GM10248 (cell line): ENCODE measurements around the gene ZFYVE9.

Source experiments
- CTCF ChIA-PET: fragments of 300-600 bp; sonication (Branson Sonifier 250); formaldehyde crosslinking; extraction: SDS; loops from one replicate; lab custom pipeline; 2021; ENCODE audit warnings: antibody characterized with exemption; lab: Yijun Ruan, JAX
- POLR2A ChIA-PET: fragments of 350-650 bp; sonication (Branson Sonifier 250); formaldehyde crosslinking; extraction: SDS; loops from one replicate; lab custom pipeline; 2020; ENCODE audit warnings: antibody characterized with exemption; lab: Yijun Ruan, JAX
- DNase-seq: peaks from one replicate; pipeline ENCODE4 v3.0.0; 2012; ENCODE audit errors: extremely low spot score
- CTCF ChIP-seq: IDR thresholded peaks from 2 replicates; pipeline ENCODE4 v1.5.1; 2012; ENCODE audit warnings: mild to moderate bottlenecking, low read depth; ENCODE audit errors: extremely low read depth, missing control alignments, control extremely low read depth

The ZFYVE9 gene

GRCh38 chr1:52225174-52225573, 83.3 kb downstream of the ZFYVE9 start:
- CTCF ChIA-PET = no interaction called here
- TF ChIP-seq CTCF = no peak
- no peak for DNase-seq
- POLR2A ChIA-PET = no interaction called here

GRCh38 chr1:52229494-52229893, 87.6 kb downstream of the ZFYVE9 start:
- ChIA-PET CTCF (interaction anchor here (1.9 kb wide), 1 partner anchor 67 kb away, joined by 5 read pairs; no protein-coding TSS in a partner anchor), POLR2A (no interaction called here)
- no peak for DNase-seq
- no peak for TF ChIP-seq CTCF

- CTCF ChIA-PET = interaction anchor here (1.0 kb wide), 1 partner anchor 19 kb away, joined by 3 read pairs; no protein-coding TSS in a partner anchor
- no peak for TF ChIP-seq CTCF
- no peak for DNase-seq
- POLR2A ChIA-PET = no interaction called here
Measured at GRCh38 chr1:52233463-52233862, 91.6 kb downstream of the ZFYVE9 start.

- CTCF ChIA-PET = interaction anchor here (1.0 kb wide), 1 partner anchor 19 kb away, joined by 3 read pairs; no protein-coding TSS in a partner anchor
- no peak for DNase-seq
- TF ChIP-seq CTCF = no peak
- POLR2A ChIA-PET = no interaction called here
Measured at GRCh38 chr1:52234014-52234413, 92.1 kb downstream of the ZFYVE9 start.

- DNase-seq = no peak
- ChIA-PET POLR2A (no interaction called here), CTCF (no interaction called here)
- TF ChIP-seq CTCF = no peak
Measured at GRCh38 chr1:52234708-52235107, 92.8 kb downstream of the ZFYVE9 start.

GRCh38 chr1:52235646-52236045, 93.8 kb downstream of the ZFYVE9 start:
- no peak for TF ChIP-seq CTCF
- ChIA-PET POLR2A (no interaction called here), CTCF (interaction anchor here (0.6 to 2.1 kb wide), 3 partner anchors 10 to 1747 kb away, joined by 3 to 6 read pairs (median 3); no protein-coding TSS in a partner anchor)
- no peak for DNase-seq
